ENCODE measurements around the gene GPC1. TPM values are rescaled to one million over a fixed set of nuclear protein-coding genes. Genes with fewer than 3 reads are reported as not detected.

GPC1 gene
- total and polyA plus RNA-seq, 4 donors: 28.0 to 66.8 (median 47.5) TPM

GRCh38 chr2:240390091-240391073 is 45.1 kb upstream of the GPC1 start:
- peak; percentile 33 to 72 for DNase-seq
- 93 to 94% methylated on average over 28 of the region's 28 CpGs for WGBS, 2 donors

DNA sequence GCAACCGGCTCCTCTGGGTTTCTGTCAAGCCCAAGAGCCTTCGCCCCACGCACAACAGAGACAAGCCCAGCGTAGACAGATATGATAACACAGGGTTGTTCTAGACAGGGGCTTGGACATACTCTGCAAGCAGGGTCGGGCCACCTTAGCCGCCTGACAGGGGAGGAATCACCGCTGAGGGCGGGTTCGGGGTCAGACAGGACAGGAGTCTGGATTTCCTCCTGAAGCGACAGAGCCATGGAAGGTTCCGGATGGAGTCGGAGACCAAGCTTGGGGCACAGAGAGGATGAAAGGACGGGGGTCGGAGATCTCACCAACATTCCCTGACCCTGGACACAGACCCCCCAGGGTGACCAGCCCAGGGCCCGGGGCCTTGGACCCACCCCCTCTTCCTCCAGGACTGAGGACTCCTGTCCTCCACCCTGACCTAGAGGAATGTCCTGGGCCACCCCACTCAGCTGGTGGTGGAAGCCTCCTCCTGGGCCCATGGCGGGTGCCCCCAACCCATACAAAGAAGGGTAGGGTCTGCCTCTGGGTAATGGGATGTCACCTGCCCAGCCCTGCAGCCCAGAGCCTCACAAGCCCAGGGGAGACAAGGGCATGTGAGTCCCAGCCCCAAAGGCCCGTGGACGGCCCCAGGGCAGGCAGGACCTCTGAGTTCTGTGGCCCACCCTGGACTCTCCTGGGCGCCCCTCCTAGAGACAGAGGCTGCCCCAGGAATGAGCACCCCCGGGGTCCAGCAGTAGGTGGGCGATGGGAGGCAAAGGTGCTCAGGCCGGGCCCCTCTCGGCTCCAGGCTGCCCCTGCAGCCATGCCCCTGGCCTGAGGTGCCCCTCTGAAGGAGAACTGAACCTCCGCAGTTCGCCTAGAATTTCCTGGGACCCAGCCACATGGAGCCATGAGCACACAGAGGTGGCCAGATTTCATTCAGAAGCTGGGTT is 44.1 kb upstream of the GPC1 start:
- H3K9me3 ChIP-seq (ENCODE audit: control insufficient read depth, low read length): no peaks in the 10 kb centered on the region
- no peak overlapping the region for H3K27ac ChIP-seq (ENCODE audit: low read depth in 1 of 2, low read length in 2 of 2)
- H3K36me3 ChIP-seq (ENCODE audit: control insufficient read depth in 1 of 2, insufficient read depth in 2 of 2, low read length in 1 of 2): no peaks in the 10 kb centered on the region
- peak; percentile 36 to 71 for DNase-seq
- H3K27me3 ChIP-seq (ENCODE audit: control insufficient read depth in 1 of 2, insufficient read depth in 2 of 2, low read length in 1 of 2): no peaks in the 10 kb centered on the region
- ATAC-seq (ENCODE audit: low FRiP score): no peak
- 91 to 94% methylated on average over 25 of the region's 25 CpGs for WGBS, 2 donors
- intact Hi-C loops (cut with DNase I): loop anchor here in 1 of 2 donors (5.0 kb wide), 1 partner anchor 41 kb away; no protein-coding TSS in a partner anchor
- no peaks in the 10 kb centered on the region for H3K4me1 ChIP-seq (ENCODE audit: control insufficient read depth in 1 of 2, insufficient read depth in 2 of 2, low read length in 2 of 2)
- H3K4me3 ChIP-seq (ENCODE audit: low read length in 2 of 2): no peak overlapping the region

More at GRCh38 chr2:240390091-240391073, 45.1 kb upstream of the GPC1 start:
- Histone ChIP-seq H3K36me3 (ENCODE audit: control insufficient read depth in 1 of 2, insufficient read depth in 2 of 2, low read length in 1 of 2) (no peaks in the 10 kb centered on the region), H3K9me3 (ENCODE audit: control insufficient read depth, low read length) (no peaks in the 10 kb centered on the region), H3K27ac (ENCODE audit: low read depth in 1 of 2, low read length in 2 of 2) (no peak overlapping the region), H3K4me3 (ENCODE audit: low read length in 2 of 2) (no peak overlapping the region), H3K27me3 (ENCODE audit: control insufficient read depth in 1 of 2, insufficient read depth in 2 of 2, low read length in 1 of 2) (no peaks in the 10 kb centered on the region), H3K4me1 (ENCODE audit: control insufficient read depth in 1 of 2, insufficient read depth in 2 of 2, low read length in 2 of 2) (no peaks in the 10 kb centered on the region)
- intact Hi-C loops (cut with DNase I): loop anchor here in 1 of 2 donors (5.0 kb wide), 1 partner anchor 42 kb away; no protein-coding TSS in a partner anchor
- ATAC-seq (ENCODE audit: low FRiP score): no peak

DNA sequence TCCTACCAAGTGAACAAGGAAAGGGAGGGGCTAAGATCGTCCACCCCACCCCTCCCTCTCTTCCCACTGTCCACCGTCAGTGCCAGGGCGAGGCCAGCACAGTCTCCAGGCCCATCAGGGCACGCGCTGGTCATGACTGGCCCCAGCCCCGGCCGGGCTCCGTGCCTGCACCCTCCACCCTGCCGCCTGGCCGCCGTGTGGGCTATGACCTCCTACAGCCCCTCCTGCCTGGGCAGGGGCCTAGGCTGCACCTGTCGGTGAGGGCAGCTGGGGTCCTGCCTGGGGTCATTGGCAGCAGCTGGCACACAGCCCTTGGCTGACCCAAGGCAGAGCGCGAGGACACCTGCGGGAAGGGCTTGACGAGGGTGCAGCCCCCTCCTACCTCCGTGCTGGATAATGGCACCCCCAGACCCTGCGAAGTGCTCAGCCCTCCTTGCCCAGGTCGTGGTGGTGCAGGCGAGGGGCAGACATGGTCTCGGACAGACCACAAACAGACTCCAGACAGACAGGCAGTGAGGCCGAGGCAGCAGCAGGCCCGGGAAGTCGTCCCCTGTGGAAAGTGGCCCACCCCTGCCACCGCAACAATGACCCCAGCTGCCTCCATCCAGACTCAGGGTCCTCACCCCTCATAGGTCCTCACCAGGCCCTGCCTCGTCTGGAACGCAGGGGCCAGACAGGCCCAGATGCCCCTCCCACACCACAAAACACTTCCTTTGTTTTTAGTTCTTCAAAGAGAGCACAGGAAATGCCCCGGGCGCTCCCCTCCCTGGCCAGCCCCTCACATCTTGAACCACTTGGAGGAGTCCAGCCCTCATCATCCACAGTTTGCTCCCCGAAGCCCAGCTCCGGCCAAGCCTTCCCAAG is 43.1 kb upstream of the GPC1 start:
- ATAC-seq (ENCODE audit: low FRiP score) (no peak), DNase-seq (peak; percentile 43 to 65)
- Histone ChIP-seq H3K4me1 (ENCODE audit: control insufficient read depth in 1 of 2, insufficient read depth in 2 of 2, low read length in 2 of 2) (no peaks in the 10 kb centered on the region), H3K36me3 (ENCODE audit: control insufficient read depth in 1 of 2, insufficient read depth in 2 of 2, low read length in 1 of 2) (no peaks in the 10 kb centered on the region), H3K27ac (ENCODE audit: low read depth in 1 of 2, low read length in 2 of 2) (no peak overlapping the region), H3K4me3 (ENCODE audit: low read length in 2 of 2) (no peak overlapping the region), H3K27me3 (ENCODE audit: control insufficient read depth in 1 of 2, insufficient read depth in 2 of 2, low read length in 1 of 2) (no peaks in the 10 kb centered on the region), H3K9me3 (ENCODE audit: control insufficient read depth, low read length) (no peaks in the 10 kb centered on the region)
- intact Hi-C loops (cut with DNase I): loop anchor here in 1 of 2 donors (5.0 kb wide), 1 partner anchor 40 kb away; no protein-coding TSS in a partner anchor
- 89 to 90% methylated on average over 30 to 31 of the region's 31 CpGs for WGBS, 2 donors

DNA sequence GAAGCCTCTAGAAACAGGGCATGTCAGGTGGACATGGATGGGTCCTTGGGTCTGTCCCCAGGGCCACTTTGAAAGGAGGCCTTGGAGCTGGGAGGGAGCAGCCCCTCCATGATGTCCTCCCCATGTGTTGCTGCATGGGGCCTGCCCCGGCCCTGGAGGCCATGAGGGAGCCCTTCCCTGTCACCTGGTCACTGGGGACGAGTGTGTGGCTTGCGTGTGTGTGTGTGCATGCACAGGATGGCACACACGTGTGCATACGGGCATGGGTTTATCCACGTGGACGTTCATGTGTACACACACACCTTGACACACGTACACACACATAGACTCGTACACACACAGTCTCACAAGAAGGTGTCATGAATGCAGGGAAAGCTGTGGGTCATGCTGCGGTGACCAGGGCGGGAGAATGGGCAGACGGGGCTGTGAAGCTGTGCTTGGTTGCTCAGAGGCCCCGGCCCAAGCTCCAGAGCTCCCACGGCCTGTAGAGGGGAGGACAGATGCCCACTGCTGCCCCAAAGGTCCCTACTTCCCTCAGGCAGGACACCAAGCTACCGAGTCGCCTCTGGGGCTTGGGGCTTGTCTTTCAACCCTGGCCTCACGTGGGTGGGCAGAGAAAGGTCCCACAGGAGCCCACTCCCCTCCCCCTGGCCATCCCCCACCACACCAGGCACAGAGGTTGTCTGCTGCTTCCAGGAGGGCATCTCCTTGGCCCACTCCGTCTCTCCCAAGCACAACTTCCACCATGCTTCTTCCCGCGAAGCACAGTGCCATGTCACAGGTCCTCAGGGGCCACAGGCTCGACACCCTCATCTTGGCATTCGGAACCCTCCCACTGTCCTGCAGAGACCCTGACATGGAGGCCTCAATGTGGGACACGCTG is 42.3 kb upstream of the GPC1 start:
- H3K27ac ChIP-seq (ENCODE audit: low read depth in 1 of 2, low read length in 2 of 2): no peak overlapping the region
- WGBS, 2 donors: 89 to 91% methylated on average over 23 of the region's 23 CpGs

DNA sequence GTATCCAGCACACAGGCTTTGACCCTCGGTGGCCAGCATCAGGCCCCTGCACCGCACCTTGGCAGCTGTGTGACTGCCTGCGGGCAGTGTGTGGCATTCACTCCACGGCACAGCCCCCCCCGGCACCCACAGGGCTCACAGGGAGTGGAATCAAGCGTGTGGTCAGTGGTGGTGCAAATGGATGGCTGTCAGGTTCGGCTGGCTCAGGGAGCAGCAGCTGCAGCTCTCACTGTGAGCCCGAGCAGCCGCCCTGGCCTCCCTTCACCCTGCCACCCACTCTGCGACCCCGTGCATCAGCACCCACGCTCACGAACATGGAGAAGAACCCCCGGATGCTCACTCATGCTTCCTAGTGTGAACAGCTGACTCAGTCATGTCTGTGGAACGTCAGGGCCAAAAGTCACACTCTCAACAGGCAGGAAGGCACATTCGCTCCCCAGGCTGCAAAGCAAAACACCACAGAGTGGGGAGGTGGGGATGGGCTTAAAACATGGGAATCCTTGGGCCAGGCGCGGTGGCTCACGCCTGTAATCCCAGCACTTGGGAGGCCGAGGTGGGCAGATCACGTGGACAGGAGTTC is 41.5 kb upstream of the GPC1 start:
- H3K4me3 ChIP-seq (ENCODE audit: low read length in 2 of 2): no peak overlapping the region
- peak; percentile 38 to 68 for DNase-seq
- H3K27me3 ChIP-seq (ENCODE audit: control insufficient read depth in 1 of 2, insufficient read depth in 2 of 2, low read length in 1 of 2): no peaks in the 10 kb centered on the region
- H3K36me3 ChIP-seq (ENCODE audit: control insufficient read depth in 1 of 2, insufficient read depth in 2 of 2, low read length in 1 of 2): no peaks in the 10 kb centered on the region
- intact Hi-C loops (cut with DNase I): loop anchor here in 1 of 2 donors (5.0 kb wide), 1 partner anchor 38 kb away; no protein-coding TSS in a partner anchor
- H3K9me3 ChIP-seq (ENCODE audit: control insufficient read depth, low read length): no peaks in the 10 kb centered on the region
- WGBS, 2 donors: 90 to 92% methylated on average over 21 of the region's 21 CpGs
- no peak for ATAC-seq (ENCODE audit: low FRiP score)
- H3K27ac ChIP-seq (ENCODE audit: low read depth in 1 of 2, low read length in 2 of 2): no peak overlapping the region
- H3K4me1 ChIP-seq (ENCODE audit: control insufficient read depth in 1 of 2, insufficient read depth in 2 of 2, low read length in 2 of 2): no peaks in the 10 kb centered on the region

More for the DNA sequence above, 42.3 kb upstream of the GPC1 start:
- Histone ChIP-seq H3K9me3 (ENCODE audit: control insufficient read depth, low read length) (no peaks in the 10 kb centered on the region), H3K4me1 (ENCODE audit: control insufficient read depth in 1 of 2, insufficient read depth in 2 of 2, low read length in 2 of 2) (no peaks in the 10 kb centered on the region), H3K36me3 (ENCODE audit: control insufficient read depth in 1 of 2, insufficient read depth in 2 of 2, low read length in 1 of 2) (no peaks in the 10 kb centered on the region), H3K4me3 (ENCODE audit: low read length in 2 of 2) (no peak overlapping the region), H3K27me3 (ENCODE audit: control insufficient read depth in 1 of 2, insufficient read depth in 2 of 2, low read length in 1 of 2) (no peaks in the 10 kb centered on the region)
- peak; percentile 42 to 64 for DNase-seq
- ATAC-seq (ENCODE audit: low FRiP score): no peak
- intact Hi-C loops (cut with DNase I): loop anchor here in 1 of 2 donors (5.0 kb wide), 1 partner anchor 39 kb away; no protein-coding TSS in a partner anchor

DNA sequence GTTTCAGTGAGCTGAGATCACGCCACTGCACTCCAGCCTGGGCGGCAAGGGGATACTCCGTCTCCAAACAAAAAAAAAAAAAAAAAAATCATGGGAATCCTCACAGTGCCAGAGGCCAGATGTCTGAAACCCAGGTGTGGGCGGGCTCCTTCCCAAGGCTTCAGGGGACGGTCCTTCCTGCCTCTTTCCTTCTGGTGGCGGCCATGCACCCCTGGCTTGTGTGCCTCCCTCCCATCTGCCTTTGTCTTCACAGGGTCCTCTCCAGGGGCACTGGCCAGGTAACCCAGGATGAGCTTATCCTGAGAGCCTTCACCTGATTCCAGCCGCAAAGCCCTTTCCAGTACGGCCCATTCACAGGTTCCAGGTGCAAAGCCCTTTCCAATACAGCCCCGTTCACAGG is 40.9 kb upstream of the GPC1 start:
- no peaks in the 10 kb centered on the region for H3K27me3 ChIP-seq (ENCODE audit: control insufficient read depth in 1 of 2, insufficient read depth in 2 of 2, low read length in 1 of 2)
- intact Hi-C loops (cut with DNase I): loop anchor here in 1 of 2 donors (5.0 kb wide), 1 partner anchor 38 kb away; no protein-coding TSS in a partner anchor
- H3K4me1 ChIP-seq (ENCODE audit: control insufficient read depth in 1 of 2, insufficient read depth in 2 of 2, low read length in 2 of 2): no peaks in the 10 kb centered on the region
- no peaks in the 10 kb centered on the region for H3K9me3 ChIP-seq (ENCODE audit: control insufficient read depth, low read length)
- no peak for DNase-seq
- no peak overlapping the region for H3K27ac ChIP-seq (ENCODE audit: low read depth in 1 of 2, low read length in 2 of 2)
- H3K36me3 ChIP-seq (ENCODE audit: control insufficient read depth in 1 of 2, insufficient read depth in 2 of 2, low read length in 1 of 2): no peaks in the 10 kb centered on the region
- WGBS, 2 donors: 96 to 98% methylated on average over 9 of the region's 9 CpGs
- no peak overlapping the region for H3K4me3 ChIP-seq (ENCODE audit: low read length in 2 of 2)
- no peak for ATAC-seq (ENCODE audit: low FRiP score)

DNA sequence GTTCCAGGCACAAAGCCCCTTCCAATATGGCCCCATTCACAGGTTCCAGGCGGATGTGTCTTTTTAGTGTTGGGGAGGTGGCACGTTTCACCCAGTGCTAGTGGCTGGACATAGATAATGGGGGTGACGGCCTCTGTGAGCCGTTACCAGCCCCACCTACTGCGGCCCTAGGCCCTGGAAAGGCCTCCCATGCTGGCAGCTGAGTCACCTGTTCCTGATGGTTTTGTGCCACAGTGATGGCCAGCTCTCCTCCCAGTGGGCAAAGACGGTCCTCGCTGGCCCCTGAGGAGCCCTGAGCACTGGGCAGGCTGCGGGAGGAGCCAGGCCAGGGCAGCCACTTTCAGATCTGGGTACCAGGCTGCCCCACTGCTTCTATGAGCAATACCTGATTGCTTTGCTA is 40.0 kb upstream of the GPC1 start:
- Histone ChIP-seq H3K27ac (ENCODE audit: low read depth in 1 of 2, low read length in 2 of 2) (no peak overlapping the region), H3K9me3 (ENCODE audit: control insufficient read depth, low read length) (no peaks in the 10 kb centered on the region), H3K27me3 (ENCODE audit: control insufficient read depth in 1 of 2, insufficient read depth in 2 of 2, low read length in 1 of 2) (no peaks in the 10 kb centered on the region), H3K4me3 (ENCODE audit: low read length in 2 of 2) (no peak overlapping the region), H3K36me3 (ENCODE audit: control insufficient read depth in 1 of 2, insufficient read depth in 2 of 2, low read length in 1 of 2) (no peaks in the 10 kb centered on the region), H3K4me1 (ENCODE audit: control insufficient read depth in 1 of 2, insufficient read depth in 2 of 2, low read length in 2 of 2) (no peaks in the 10 kb centered on the region)
- no peak for DNase-seq
- intact Hi-C loops (cut with DNase I): no loop called here
- no peak for ATAC-seq (ENCODE audit: low FRiP score)
- 95 to 96% methylated on average over 8 of the region's 8 CpGs for WGBS, 2 donors
